Measurements from ENCODE around the gene APP.

DNA sequence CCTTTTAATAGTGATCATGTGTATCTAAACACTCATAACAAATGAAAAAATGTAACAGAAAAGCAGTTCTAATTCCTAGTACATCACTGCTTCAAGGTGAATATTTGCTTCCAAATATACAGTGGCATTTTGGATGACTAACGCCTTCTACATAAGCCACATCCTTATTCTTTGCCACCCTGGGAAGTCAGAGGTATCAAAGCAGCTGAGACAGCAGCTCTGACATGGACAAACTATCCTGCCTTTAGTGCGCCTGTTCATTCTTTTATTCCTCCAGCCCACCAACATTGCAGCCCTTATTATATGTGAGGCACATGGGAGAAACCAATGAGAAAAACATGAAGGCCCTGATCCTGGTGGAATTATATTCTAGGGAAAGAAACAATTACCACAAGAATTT is 183.0 kb downstream of the APP start:
- TF ChIP-seq, protein P1, sequence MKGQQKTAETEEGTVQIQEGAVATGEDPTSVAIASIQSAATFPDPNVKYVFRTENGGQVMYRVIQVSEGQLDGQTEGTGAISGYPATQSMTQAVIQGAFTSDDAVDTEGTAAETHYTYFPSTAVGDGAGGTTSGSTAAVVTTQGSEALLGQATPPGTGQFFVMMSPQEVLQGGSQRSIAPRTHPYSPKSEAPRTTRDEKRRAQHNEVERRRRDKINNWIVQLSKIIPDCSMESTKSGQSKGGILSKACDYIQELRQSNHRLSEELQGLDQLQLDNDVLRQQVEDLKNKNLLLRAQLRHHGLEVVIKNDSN (IDR thresholded peaks at IDR 0.05): no peak
- TF ChIP-seq TEAD4 (IDR thresholded peaks at IDR 0.05) (no peak), RAD21 (IDR thresholded peaks at IDR 0.05; ENCODE audit: low read depth) (no peak), TAF1 (IDR thresholded peaks at IDR 0.05; ENCODE audit: low read depth) (no peak), TCF12 (IDR thresholded peaks at IDR 0.05; ENCODE audit: low read depth) (no peak), FOXM1 (IDR thresholded peaks at IDR 0.05; ENCODE audit: borderline replicate concordance, low read depth) (no peak), NFIC (IDR thresholded peaks at IDR 0.05) (no peak), CEBPB (IDR thresholded peaks at IDR 0.05) (no peak), EP300 (IDR thresholded peaks at IDR 0.05; ENCODE audit: borderline replicate concordance) (no peak), YY1 (IDR thresholded peaks at IDR 0.05; ENCODE audit: low read depth) (no peak)
- TF ChIP-seq, protein P2, sequence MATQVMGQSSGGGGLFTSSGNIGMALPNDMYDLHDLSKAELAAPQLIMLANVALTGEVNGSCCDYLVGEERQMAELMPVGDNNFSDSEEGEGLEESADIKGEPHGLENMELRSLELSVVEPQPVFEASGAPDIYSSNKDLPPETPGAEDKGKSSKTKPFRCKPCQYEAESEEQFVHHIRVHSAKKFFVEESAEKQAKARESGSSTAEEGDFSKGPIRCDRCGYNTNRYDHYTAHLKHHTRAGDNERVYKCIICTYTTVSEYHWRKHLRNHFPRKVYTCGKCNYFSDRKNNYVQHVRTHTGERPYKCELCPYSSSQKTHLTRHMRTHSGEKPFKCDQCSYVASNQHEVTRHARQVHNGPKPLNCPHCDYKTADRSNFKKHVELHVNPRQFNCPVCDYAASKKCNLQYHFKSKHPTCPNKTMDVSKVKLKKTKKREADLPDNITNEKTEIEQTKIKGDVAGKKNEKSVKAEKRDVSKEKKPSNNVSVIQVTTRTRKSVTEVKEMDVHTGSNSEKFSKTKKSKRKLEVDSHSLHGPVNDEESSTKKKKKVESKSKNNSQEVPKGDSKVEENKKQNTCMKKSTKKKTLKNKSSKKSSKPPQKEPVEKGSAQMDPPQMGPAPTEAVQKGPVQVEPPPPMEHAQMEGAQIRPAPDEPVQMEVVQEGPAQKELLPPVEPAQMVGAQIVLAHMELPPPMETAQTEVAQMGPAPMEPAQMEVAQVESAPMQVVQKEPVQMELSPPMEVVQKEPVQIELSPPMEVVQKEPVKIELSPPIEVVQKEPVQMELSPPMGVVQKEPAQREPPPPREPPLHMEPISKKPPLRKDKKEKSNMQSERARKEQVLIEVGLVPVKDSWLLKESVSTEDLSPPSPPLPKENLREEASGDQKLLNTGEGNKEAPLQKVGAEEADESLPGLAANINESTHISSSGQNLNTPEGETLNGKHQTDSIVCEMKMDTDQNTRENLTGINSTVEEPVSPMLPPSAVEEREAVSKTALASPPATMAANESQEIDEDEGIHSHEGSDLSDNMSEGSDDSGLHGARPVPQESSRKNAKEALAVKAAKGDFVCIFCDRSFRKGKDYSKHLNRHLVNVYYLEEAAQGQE (IDR thresholded peaks at IDR 0.05; ENCODE audit: low read depth): no peak
- TF ChIP-seq, protein P3, sequence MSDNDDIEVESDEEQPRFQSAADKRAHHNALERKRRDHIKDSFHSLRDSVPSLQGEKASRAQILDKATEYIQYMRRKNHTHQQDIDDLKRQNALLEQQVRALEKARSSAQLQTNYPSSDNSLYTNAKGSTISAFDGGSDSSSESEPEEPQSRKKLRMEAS (IDR thresholded peaks at IDR 0.05): no peak

Data from Ishikawa (cell line).